Measurements from ENCODE around the gene FBH1. TPM values are rescaled to one million over a fixed set of nuclear protein-coding genes. Genes with fewer than 3 reads are reported as not detected.

The FBH1 gene
- total RNA-seq, 1 donor from 2014 or later = 71.5 TPM

DNA sequence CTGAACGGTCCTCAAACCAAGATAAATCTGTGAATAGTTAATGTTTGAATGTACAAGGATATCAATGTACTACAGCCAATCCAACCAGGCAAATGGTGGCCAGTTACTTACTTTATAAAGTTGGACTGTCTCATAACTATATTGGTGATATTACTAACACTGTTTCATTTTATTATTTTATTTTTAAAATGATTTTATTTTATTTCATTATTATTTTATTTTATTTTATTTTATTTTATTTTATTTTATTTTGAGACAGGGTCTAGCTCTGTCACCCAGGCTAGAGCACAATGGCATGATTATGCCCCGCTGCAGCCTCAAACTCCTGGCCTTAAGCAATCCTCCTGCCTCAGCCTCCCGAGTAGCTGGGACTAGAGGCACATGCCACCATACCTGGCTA lies 80.5 kb downstream of the FBH1 start:
- no peak for TF ChIP-seq EZH2 (IDR thresholded peaks at IDR 0.05; ENCODE audit: insufficient read depth, low read length)
- TF ChIP-seq, protein P1, sequence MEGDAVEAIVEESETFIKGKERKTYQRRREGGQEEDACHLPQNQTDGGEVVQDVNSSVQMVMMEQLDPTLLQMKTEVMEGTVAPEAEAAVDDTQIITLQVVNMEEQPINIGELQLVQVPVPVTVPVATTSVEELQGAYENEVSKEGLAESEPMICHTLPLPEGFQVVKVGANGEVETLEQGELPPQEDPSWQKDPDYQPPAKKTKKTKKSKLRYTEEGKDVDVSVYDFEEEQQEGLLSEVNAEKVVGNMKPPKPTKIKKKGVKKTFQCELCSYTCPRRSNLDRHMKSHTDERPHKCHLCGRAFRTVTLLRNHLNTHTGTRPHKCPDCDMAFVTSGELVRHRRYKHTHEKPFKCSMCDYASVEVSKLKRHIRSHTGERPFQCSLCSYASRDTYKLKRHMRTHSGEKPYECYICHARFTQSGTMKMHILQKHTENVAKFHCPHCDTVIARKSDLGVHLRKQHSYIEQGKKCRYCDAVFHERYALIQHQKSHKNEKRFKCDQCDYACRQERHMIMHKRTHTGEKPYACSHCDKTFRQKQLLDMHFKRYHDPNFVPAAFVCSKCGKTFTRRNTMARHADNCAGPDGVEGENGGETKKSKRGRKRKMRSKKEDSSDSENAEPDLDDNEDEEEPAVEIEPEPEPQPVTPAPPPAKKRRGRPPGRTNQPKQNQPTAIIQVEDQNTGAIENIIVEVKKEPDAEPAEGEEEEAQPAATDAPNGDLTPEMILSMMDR (IDR thresholded peaks at IDR 0.05; ENCODE audit: insufficient read depth, low read depth, low read length) = no peak
- H3K4me3 Mint-ChIP-seq (ENCODE audit: unreplicated experiment) = no peak overlapping the region
- H3K27ac Mint-ChIP-seq (ENCODE audit: unreplicated experiment) = no peak overlapping the region
- H3K9me3 Mint-ChIP-seq (ENCODE audit: unreplicated experiment) = no peaks in the 10 kb centered on the region
- Histone ChIP-seq H3K79me2 (ENCODE audit: insufficient read depth, low read length) (no peaks in the 10 kb centered on the region), H3K4me2 (ENCODE audit: low read length) (no peak overlapping the region), H3K4me1 (ENCODE audit: insufficient read depth, low read length) (no peaks in the 10 kb centered on the region), H3K9me3 (ENCODE audit: insufficient read depth, low read depth, low read length) (no peaks in the 10 kb centered on the region), H3K36me3 (ENCODE audit: insufficient read depth, low read length) (no peaks in the 10 kb centered on the region), H4K20me1 (ENCODE audit: insufficient read depth, low read length) (no peaks in the 10 kb centered on the region), H3K9ac (ENCODE audit: low read length) (no peak overlapping the region), H3K27me3 (ENCODE audit: insufficient read depth, low read length) (no peaks in the 10 kb centered on the region), H3K4me3 (ENCODE audit: insufficient read depth, low read depth, low read length) (no peak overlapping the region), H3K27ac (ENCODE audit: low read depth, low read length) (no peak overlapping the region), H2AFZ (ENCODE audit: low read depth, low read length) (no peak overlapping the region)
- FAIRE-seq (no peak), DNase-seq (ENCODE audit: low read depth) (no peak)
- no peaks in the 10 kb centered on the region for H3K36me3 Mint-ChIP-seq (ENCODE audit: low read depth, unreplicated experiment)
- H3K27me3 Mint-ChIP-seq (ENCODE audit: low read depth, unreplicated experiment) = peaks cover 10% of the 10 kb centered on the region
- H3K4me1 Mint-ChIP-seq (ENCODE audit: low read depth, unreplicated experiment) = no peaks in the 10 kb centered on the region

DNA sequence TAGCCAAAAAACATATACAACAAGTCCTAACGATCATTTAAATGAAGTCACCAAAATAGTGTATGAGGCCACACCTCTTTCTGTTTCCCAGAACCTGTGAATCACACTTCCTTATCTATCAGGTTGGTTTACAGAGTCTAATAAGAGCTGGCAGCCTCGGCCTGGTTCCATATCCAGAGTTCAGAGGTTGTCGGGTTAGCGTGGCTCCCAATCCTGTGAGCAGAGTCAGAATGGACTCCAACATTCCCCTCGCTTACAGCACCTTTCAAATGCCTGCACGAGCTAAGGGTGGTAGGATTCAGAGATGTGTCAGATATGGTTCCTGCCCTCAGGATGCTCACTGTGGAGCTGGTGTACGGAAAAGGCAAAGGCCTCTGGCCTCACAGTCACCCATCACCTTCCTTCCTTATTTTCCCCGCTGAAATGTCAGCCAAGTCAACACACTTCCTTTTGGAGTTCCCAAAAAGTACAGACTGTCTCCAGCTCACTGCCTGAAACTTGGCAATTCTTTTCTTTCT lies 81.3 kb downstream of the FBH1 start:
- Mint-ChIP-seq H3K27ac (ENCODE audit: unreplicated experiment) (no peak overlapping the region), H3K9me3 (ENCODE audit: unreplicated experiment) (no peaks in the 10 kb centered on the region), H3K4me3 (ENCODE audit: unreplicated experiment) (no peak overlapping the region), H3K36me3 (ENCODE audit: low read depth, unreplicated experiment) (no peaks in the 10 kb centered on the region), H3K4me1 (ENCODE audit: low read depth, unreplicated experiment) (no peaks in the 10 kb centered on the region), H3K27me3 (ENCODE audit: low read depth, unreplicated experiment) (peaks cover 12% of the 10 kb centered on the region)
- TF ChIP-seq, protein P1 (IDR thresholded peaks at IDR 0.05; ENCODE audit: insufficient read depth, low read depth, low read length) = no peak
- TF ChIP-seq EZH2 (IDR thresholded peaks at IDR 0.05; ENCODE audit: insufficient read depth, low read length) = no peak
- Histone ChIP-seq H3K27me3 (ENCODE audit: insufficient read depth, low read length) (no peaks in the 10 kb centered on the region), H3K4me1 (ENCODE audit: insufficient read depth, low read length) (no peaks in the 10 kb centered on the region), H2AFZ (ENCODE audit: low read depth, low read length) (no peak overlapping the region), H3K27ac (ENCODE audit: low read depth, low read length) (no peak overlapping the region), H3K9ac (ENCODE audit: low read length) (no peak overlapping the region), H3K36me3 (ENCODE audit: insufficient read depth, low read length) (no peaks in the 10 kb centered on the region), H3K9me3 (ENCODE audit: insufficient read depth, low read depth, low read length) (no peaks in the 10 kb centered on the region), H4K20me1 (ENCODE audit: insufficient read depth, low read length) (no peaks in the 10 kb centered on the region), H3K79me2 (ENCODE audit: insufficient read depth, low read length) (no peaks in the 10 kb centered on the region), H3K4me2 (ENCODE audit: low read length) (no peak overlapping the region), H3K4me3 (ENCODE audit: insufficient read depth, low read depth, low read length) (no peak overlapping the region)
- peak; percentile 83 for DNase-seq (ENCODE audit: low read depth)
- FAIRE-seq = no peak

DNA sequence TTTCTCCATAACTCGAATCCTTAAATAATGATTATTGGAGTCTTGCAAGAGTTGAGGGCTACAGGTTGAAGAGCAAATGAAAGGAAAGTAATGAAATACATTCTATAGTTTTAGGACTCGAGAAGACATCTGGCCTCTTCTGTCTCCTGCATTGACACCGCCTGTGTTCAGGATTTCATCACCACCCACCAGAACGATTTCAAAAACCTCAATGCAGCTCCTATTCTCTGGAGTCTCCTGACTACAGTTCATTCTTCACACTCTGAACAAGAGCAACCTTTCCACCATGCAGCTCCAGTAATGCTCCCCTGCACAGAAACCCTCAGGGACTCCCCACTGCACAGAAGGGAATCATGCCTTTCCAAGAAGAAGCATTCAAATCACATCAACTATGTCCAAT lies 81.8 kb downstream of the FBH1 start:
- Histone ChIP-seq H3K36me3 (ENCODE audit: insufficient read depth, low read length) (no peaks in the 10 kb centered on the region), H3K79me2 (ENCODE audit: insufficient read depth, low read length) (no peaks in the 10 kb centered on the region), H3K27ac (ENCODE audit: low read depth, low read length) (no peak overlapping the region), H3K9ac (ENCODE audit: low read length) (no peak overlapping the region), H3K4me1 (ENCODE audit: insufficient read depth, low read length) (no peaks in the 10 kb centered on the region), H4K20me1 (ENCODE audit: insufficient read depth, low read length) (no peaks in the 10 kb centered on the region), H3K9me3 (ENCODE audit: insufficient read depth, low read depth, low read length) (no peaks in the 10 kb centered on the region), H2AFZ (ENCODE audit: low read depth, low read length) (no peak overlapping the region), H3K4me3 (ENCODE audit: insufficient read depth, low read depth, low read length) (no peak overlapping the region), H3K4me2 (ENCODE audit: low read length) (no peak overlapping the region), H3K27me3 (ENCODE audit: insufficient read depth, low read length) (no peaks in the 10 kb centered on the region)
- no peak overlapping the region for H3K27ac Mint-ChIP-seq (ENCODE audit: unreplicated experiment)
- no peak overlapping the region for H3K4me3 Mint-ChIP-seq (ENCODE audit: unreplicated experiment)
- no peaks in the 10 kb centered on the region for H3K9me3 Mint-ChIP-seq (ENCODE audit: unreplicated experiment)
- no peaks in the 10 kb centered on the region for H3K4me1 Mint-ChIP-seq (ENCODE audit: low read depth, unreplicated experiment)
- TF ChIP-seq, protein P1 (IDR thresholded peaks at IDR 0.05; ENCODE audit: insufficient read depth, low read depth, low read length) = no peak
- TF ChIP-seq EZH2 (IDR thresholded peaks at IDR 0.05; ENCODE audit: insufficient read depth, low read length) = no peak
- peaks cover 14% of the 10 kb centered on the region for H3K27me3 Mint-ChIP-seq (ENCODE audit: low read depth, unreplicated experiment)
- FAIRE-seq (no peak), DNase-seq (ENCODE audit: low read depth) (no peak)
- H3K36me3 Mint-ChIP-seq (ENCODE audit: low read depth, unreplicated experiment) = no peaks in the 10 kb centered on the region
